IPS DF 4.7 (cell line): Measurements from ENCODE around the gene SPAG17.

ENCODE experiments used
- DNase-seq: peaks from one replicate; pipeline ENCODE4 v3.0.0-alpha.2; 2013; ENCODE audit warnings: low spot score; ENCODE audit errors: extremely low read depth

The SPAG17 gene

GRCh38 chr1:118122234-118123004, 62.6 kb downstream of the SPAG17 start:
- no peak for DNase-seq

GRCh38 chr1:118118873-118119463, 66.1 kb downstream of the SPAG17 start:
- no peak for DNase-seq

- no peak for DNase-seq
Measured at GRCh38 chr1:118118469-118118868, 66.6 kb downstream of the SPAG17 start.

GRCh38 chr1:118117521-118117920, 67.5 kb downstream of the SPAG17 start:
- DNase-seq, result no peak

- no peak for DNase-seq
Measured at GRCh38 chr1:118116909-118117308, 68.1 kb downstream of the SPAG17 start.

- DNase-seq, result no peak
Measured at GRCh38 chr1:118116401-118116800, 68.6 kb downstream of the SPAG17 start.

GRCh38 chr1:118115567-118116295, 69.3 kb downstream of the SPAG17 start:
- DNase-seq, result no peak

- DNase-seq, result no peak
Measured at GRCh38 chr1:118113261-118113660, 71.8 kb downstream of the SPAG17 start.

GRCh38 chr1:118110580-118110979, 74.4 kb downstream of the SPAG17 start:
- no peak for DNase-seq

GRCh38 chr1:118104951-118105350, 80.1 kb downstream of the SPAG17 start:
- no peak for DNase-seq

- no peak for DNase-seq
Measured at GRCh38 chr1:118102445-118102844, 82.6 kb downstream of the SPAG17 start.

- DNase-seq, result no peak
Measured at GRCh38 chr1:118101999-118102398, 83.0 kb downstream of the SPAG17 start.

- DNase-seq, result no peak
Measured at GRCh38 chr1:118101515-118101844, 83.5 kb downstream of the SPAG17 start.

- DNase-seq, result no peak
Measured at GRCh38 chr1:118100686-118101514, 84.1 kb downstream of the SPAG17 start.

GRCh38 chr1:118099686-118100085, 85.3 kb downstream of the SPAG17 start:
- no peak for DNase-seq

GRCh38 chr1:118097622-118098348, 87.2 kb downstream of the SPAG17 start:
- no peak for DNase-seq

- no peak for DNase-seq
Measured at GRCh38 chr1:118093017-118093416, 92.0 kb downstream of the SPAG17 start.

- no peak for DNase-seq
Measured at GRCh38 chr1:118090130-118090529, 94.9 kb downstream of the SPAG17 start.

- no peak for DNase-seq
Measured at GRCh38 chr1:118085365-118085764, 99.7 kb downstream of the SPAG17 start.

- no peak for DNase-seq
Measured at GRCh38 chr1:118084400-118084799, 100.6 kb downstream of the SPAG17 start.

GRCh38 chr1:118082984-118083383, 102.0 kb downstream of the SPAG17 start:
- DNase-seq, result no peak
